Gastroesophageal sphincter (tissue), 4 donors: ENCODE measurements around the gene SYCP1. TPM values are rescaled to one million over a fixed set of nuclear protein-coding genes. Genes with fewer than 3 reads are reported as not detected.
"Not testable (repeated sequence)": the region's sequence is repeated elsewhere in the genome, so short reads cannot be mapped to it uniquely, and the experiment has no call there.

ENCODE experiments used
- ATAC-seq: fragments of 150-250 bp; one replicate; pipeline ENCODE4 v1.9.1; 2016; ENCODE audit warnings: mild to moderate bottlenecking, moderate library complexity
- H3K27ac ChIP-seq, 4 donors: fragments of 200-600 bp; sonication (generic) in 3 of 4; 1 replicate in 3 of 4; 2 replicates in 1 of 4; pipeline ENCODE4 v1.5.1; 2016 to 2019
- H3K27me3 ChIP-seq: fragments of 200-600 bp; sonication (generic); one replicate; pipeline ENCODE4 v1.5.1; 2019
- H3K36me3 ChIP-seq, 2 donors: fragments of 200-600 bp; sonication (generic); one replicate each; pipeline ENCODE4 v1.5.1; 2019; ENCODE audit warnings: control low read depth in 1 of 2
- H3K4me1 ChIP-seq, 3 donors: fragments of 200-600 bp; sonication (generic); 1 replicate in 2 of 3; 2 replicates in 1 of 3; pipeline ENCODE4 v1.5.1; 2016 to 2019; ENCODE audit warnings: control low read depth in 2 of 3
- H3K4me3 ChIP-seq, 2 donors: fragments of 200-600 bp; sonication (generic); one replicate each; pipeline ENCODE4 v1.5.1; 2019; ENCODE audit warnings: mild to moderate bottlenecking in 1 of 2, moderate library complexity in 1 of 2
- H3K9me3 ChIP-seq, 3 donors: fragments of 200-600 bp; sonication (generic); one replicate each; pipeline ENCODE4 v1.5.1; 2017 to 2019; ENCODE audit warnings: control low read depth in 2 of 3
- CTCF ChIP-seq, 4 experiments: fragments of 200-600 bp in 2 of 4; fragments of 450-650 bp in 2 of 4; sonication (generic) in 1 of 4; IDR thresholded peaks; one replicate each; pipeline ENCODE4 v1.5.1; 2017 to 2019; ENCODE audit warnings: antibody characterized with exemption in 4 of 4, mild to moderate bottlenecking in 2 of 4, moderate library complexity in 2 of 4
- EP300 ChIP-seq: sonication (generic); formaldehyde crosslinking; IDR thresholded peaks from one replicate; pipeline ENCODE4 v1.6.1; 2017; ENCODE audit warnings: antibody characterized with exemption, mild to moderate bottlenecking
- POLR2A ChIP-seq, 2 donors: fragments of 450-650 bp; IDR thresholded peaks; one replicate each; pipeline ENCODE4 v1.6.1; 2017; ENCODE audit warnings: antibody characterized with exemption in 2 of 2, mild to moderate bottlenecking in 2 of 2, moderate library complexity in 1 of 2
- POLR2AphosphoS5 ChIP-seq: sonication (generic); formaldehyde crosslinking; IDR thresholded peaks from one replicate; pipeline ENCODE4 v1.6.1; 2017; ENCODE audit warnings: antibody characterized with exemption
- WGBS, 2 donors: methylation state at CpG; one replicate each; pipeline ENCODE4 v1.1.5; 2018; ENCODE audit warnings: low coverage in 1 of 2; 5-methylcytosine and 5-hydroxymethylcytosine counted together
- total RNA-seq, 4 donors: library from RNA; depleted of rRNA; stranded (reverse); fragments of >200 nt; gene quantifications; one replicate each; pipeline ENCODE4 v1.1.0, GENCODE V29; 2016

SYCP1 gene
- total RNA-seq, 4 donors from 2014 or later = not detected

- Histone ChIP-seq H3K9me3 (no peaks in the 10 kb centered on the region), H3K27me3 (no peaks in the 10 kb centered on the region), H3K4me1 (no peaks in the 10 kb centered on the region), H3K36me3 (no peaks in the 10 kb centered on the region), H3K4me3 (no peak overlapping the region), H3K27ac (no peak overlapping the region)
- no peak for TF ChIP-seq POLR2A (IDR thresholded peaks at IDR 0.05)
- no peak for ATAC-seq
Observed at GRCh38 chr1:114997510-114998289, 143.0 kb downstream of the SYCP1 start.

GRCh38 chr1:115006191-115006590 lies 151.5 kb downstream of the SYCP1 start:
- H3K9me3 ChIP-seq = no peaks in the 10 kb centered on the region
- no peaks in the 10 kb centered on the region for H3K27me3 ChIP-seq
- no peak overlapping the region for H3K4me3 ChIP-seq
- H3K4me1 ChIP-seq = no peaks in the 10 kb centered on the region
- no peaks in the 10 kb centered on the region for H3K36me3 ChIP-seq
- no peak for TF ChIP-seq POLR2A (IDR thresholded peaks at IDR 0.05)
- H3K27ac ChIP-seq = no peak overlapping the region
- no peak for ATAC-seq
- WGBS, 2 donors = 92 to 93% methylated on average over 1 to 2 of the region's 2 CpGs

GRCh38 chr1:115012006-115012405 lies 157.3 kb downstream of the SYCP1 start:
- WGBS, 2 donors = 100% methylated on average over 1 of the region's 1 CpG
- Histone ChIP-seq H3K4me1 (no peaks in the 10 kb centered on the region), H3K27ac (no peak overlapping the region), H3K4me3 (no peak overlapping the region), H3K9me3 (no peaks in the 10 kb centered on the region), H3K27me3 (no peaks in the 10 kb centered on the region), H3K36me3 (no peaks in the 10 kb centered on the region)
- ATAC-seq = no peak
- TF ChIP-seq POLR2A (IDR thresholded peaks at IDR 0.05) (no peak), CTCF (IDR thresholded peaks at IDR 0.05) (no peak), EP300 (no peak), POLR2AphosphoS5 (no peak)

- H3K27me3 ChIP-seq = no peaks in the 10 kb centered on the region
- no peak for ATAC-seq
- WGBS, 2 donors = 80% methylated on average over 1 of the region's 1 CpG; no CpG with 5 or more reads in 1 of the 2 donors
Observed at GRCh38 chr1:115012434-115012833, 157.8 kb downstream of the SYCP1 start.

GRCh38 chr1:115013792-115014191 lies 159.1 kb downstream of the SYCP1 start:
- H3K36me3 ChIP-seq = no peaks in the 10 kb centered on the region
- no peak overlapping the region for H3K4me3 ChIP-seq
- H3K27me3 ChIP-seq = no peaks in the 10 kb centered on the region
- WGBS, 2 donors = 83 to 90% methylated on average over 2 of the region's 2 CpGs
- no peaks in the 10 kb centered on the region for H3K9me3 ChIP-seq
- TF ChIP-seq POLR2AphosphoS5 = no peak
- no peak for TF ChIP-seq EP300
- TF ChIP-seq POLR2A (IDR thresholded peaks at IDR 0.05) = no peak
- TF ChIP-seq CTCF (IDR thresholded peaks at IDR 0.05) = no peak
- no peaks in the 10 kb centered on the region for H3K4me1 ChIP-seq
- no peak overlapping the region for H3K27ac ChIP-seq
- no peak for ATAC-seq

More at GRCh38 chr1:115012434-115012833, 157.8 kb downstream of the SYCP1 start:
- H3K4me1 ChIP-seq = no peaks in the 10 kb centered on the region
- H3K36me3 ChIP-seq = no peaks in the 10 kb centered on the region
- H3K9me3 ChIP-seq = no peaks in the 10 kb centered on the region
- no peak overlapping the region for H3K27ac ChIP-seq
- no peak for TF ChIP-seq POLR2AphosphoS5
- TF ChIP-seq POLR2A (IDR thresholded peaks at IDR 0.05) = no peak
- no peak for TF ChIP-seq CTCF (IDR thresholded peaks at IDR 0.05)
- no peak overlapping the region for H3K4me3 ChIP-seq

- no CpG with 5 or more reads among the region's 9 CpGs for WGBS, 2 donors
Observed at GRCh38 chr1:115019549-115019948, 164.9 kb downstream of the SYCP1 start.

More at GRCh38 chr1:115019549-115019948, 164.9 kb downstream of the SYCP1 start:
- H3K9me3 ChIP-seq, H3K36me3 ChIP-seq, H3K4me1 ChIP-seq, H3K27ac ChIP-seq, ATAC-seq, H3K27me3 ChIP-seq, H3K4me3 ChIP-seq: not testable (repeated sequence)
